MCF 10A (cell line): ENCODE data around the gene MID2. TPM values are rescaled to one million over a fixed set of nuclear protein-coding genes. Genes with fewer than 3 reads are reported as not detected.
A peak's percentile ranks its signal among the peaks of the same experiment; 100 is the strongest.

Source experiments
- Bru-seq: library from RNA; stranded (reverse); fragments of 400-500 nt; gene quantifications from one replicate; lab custom pipeline; 2021; lab: Mats Ljungman, UMichigan
- BruChase-seq, 2 experiments: library from RNA; stranded (reverse); fragments of 400-500 nt; gene quantifications; one replicate each; lab custom pipeline; 2021; lab: Mats Ljungman, UMichigan
- BruUV-seq: library from RNA; stranded (reverse); fragments of 400-500 nt; replicated peaks from 2 replicates; lab custom pipeline; 2021; lab: Mats Ljungman, UMichigan
- CTCF ChIA-PET: fragments of 300-600 bp; sonication (Branson Sonifier 250); formaldehyde crosslinking; extraction: SDS; loops from one replicate; lab custom pipeline; 2021; ENCODE audit warnings: antibody characterized with exemption, inconsistent platforms; lab: Yijun Ruan, JAX
- POLR2A ChIA-PET: fragments of 300-600, 350-650 bp; sonication (Branson Sonifier 250); formaldehyde crosslinking; extraction: SDS; loops from one replicate; lab custom pipeline; 2020; ENCODE audit warnings: antibody characterized with exemption, inconsistent platforms; lab: Yijun Ruan, JAX
- DNase-seq: peaks from one replicate; pipeline ENCODE4 v3.0.0-alpha.2; 2018; ENCODE audit not compliant: unreplicated experiment
- H3K27ac Mint-ChIP-seq: one replicate; pipeline ENCODE4 v1.8.0; 2022; ENCODE audit warnings: mild to moderate bottlenecking, low read depth, mixed read lengths; ENCODE audit not compliant: unreplicated experiment
- H3K27me3 Mint-ChIP-seq: one replicate; pipeline ENCODE4 v1.8.0; 2022; ENCODE audit warnings: mixed read lengths; ENCODE audit not compliant: insufficient read depth, unreplicated experiment
- H3K36me3 Mint-ChIP-seq: one replicate; pipeline ENCODE4 v1.8.0; 2022; ENCODE audit warnings: mild to moderate bottlenecking, moderate library complexity, mixed read lengths; ENCODE audit not compliant: insufficient read depth, unreplicated experiment
- H3K4me1 Mint-ChIP-seq: one replicate; pipeline ENCODE4 v1.8.0; 2022; ENCODE audit warnings: mixed read lengths; ENCODE audit not compliant: insufficient read depth, unreplicated experiment
- H3K4me3 Mint-ChIP-seq: one replicate; pipeline ENCODE4 v1.8.0; 2022; ENCODE audit warnings: mild to moderate bottlenecking, moderate library complexity, mixed read lengths; ENCODE audit not compliant: unreplicated experiment
- H3K9me3 Mint-ChIP-seq: one replicate; pipeline ENCODE4 v1.8.0; 2022; ENCODE audit warnings: mixed read lengths; ENCODE audit not compliant: unreplicated experiment
- CTCF ChIP-seq: fragments of 200-600 bp; IDR thresholded peaks from one replicate; pipeline ENCODE4 v1.8.0; 2022; ENCODE audit warnings: antibody characterized with exemption, mild to moderate bottlenecking; ENCODE audit not compliant: unreplicated experiment
- intact Hi-C: fragments of 100-400 bp; cut with micrococcal nuclease; formaldehyde crosslinking; loops from 2 replicates; pipeline ENCODE4 v1.14.1; 2022
- long read RNA-seq: library from polyadenylated mRNA; stranded (forward); transcript quantifications from one replicate; pipeline ENCODE4 v2.0.0, GENCODE V29; 2022
- total RNA-seq: library from RNA; stranded (reverse); gene quantifications from 2 replicates; pipeline ENCODE4 v1.2.3, GENCODE V29; 2022

MID2 gene
- 12.1 and 15.6 TPM in 2 replicates for total RNA-seq
- Bru-seq, nascent RNA, result percentile 61 among the genes with signal in this experiment
- percentile 57 among the genes with signal in this experiment for BruChase-seq, experiment 1, labeled RNA remaining after a 6-hour chase
- percentile 60 among the genes with signal in this experiment for BruChase-seq, experiment 2, labeled RNA remaining after a 2-hour chase
- long read RNA-seq, transcript MID2-202 (10 exons, 2,251 nt), result major isoform, 12 of 19 reads
- long read RNA-seq, partial matches to known transcripts, result 4 of 19 reads
- long read RNA-seq, other reads (novel, unspliced or antisense), result 2 of 19 reads

GRCh38 chrX:107825698-107826237 lies at the start of gene MID2:
MID2 (plus strand) TSS chrX:107825866; CDS start chrX:107826427, 561 bp downstream.
- TF ChIP-seq CTCF, result no peak
- peak; percentile 72 for DNase-seq
- no peaks in the 10 kb centered on the region for H3K36me3 Mint-ChIP-seq
- ChIA-PET CTCF (interaction anchor here (0.5 to 0.8 kb wide), 4 partner anchors 11 to 762 kb away, joined by 3 read pairs; no protein-coding TSS in a partner anchor), POLR2A (interaction anchor here (0.6 to 1.8 kb wide), 13 partner anchors 10 to 1016 kb away, joined by 3 to 9 read pairs (median 4); partner anchors contain the start of genes PRPS1 and TSC22D3)
- TSS peak; percentile 20 for BruUV-seq
- H3K9me3 Mint-ChIP-seq, result no peaks in the 10 kb centered on the region
- H3K4me1 Mint-ChIP-seq, result peaks cover 11% of the 10 kb centered on the region
- H3K27ac Mint-ChIP-seq, result peak within 1 kb of the TSS; percentile 68
- peak within 1 kb of the TSS; percentile 72 for H3K4me3 Mint-ChIP-seq
- H3K27me3 Mint-ChIP-seq, result peaks cover 29% of the 10 kb centered on the region
- intact Hi-C loops, result no loop called here

- no TSS peak for BruUV-seq
- Mint-ChIP-seq H3K9me3 (no peaks in the 10 kb centered on the region), H3K4me3 (peak overlapping the region; percentile 76), H3K36me3 (peaks cover 12% of the 10 kb centered on the region), H3K4me1 (peaks cover 18% of the 10 kb centered on the region), H3K27ac (peak overlapping the region; percentile 41), H3K27me3 (peaks cover 45% of the 10 kb centered on the region)
- peak; percentile 87 for DNase-seq
- CTCF ChIA-PET, result interaction anchor here (0.5 to 8.6 kb wide), 36 partner anchors 9 to 879 kb away, joined by 3 to 139 read pairs (median 3); no protein-coding TSS in a partner anchor
- POLR2A ChIA-PET, result interaction anchor here (0.6 to 5.7 kb wide), 20 partner anchors 10 to 1595 kb away, joined by 3 to 129 read pairs (median 6); partner anchors contain the start of gene PRPS1
- peak; percentile 75 for TF ChIP-seq CTCF
- intact Hi-C loops, result loop anchor here (1.0 to 10.0 kb wide), 8 partner anchors 104 to 882 kb away; partner anchors contain the start of gene RBM41
Measured at GRCh38 chrX:107776649-107777535, 48.8 kb upstream of the MID2 start.

GRCh38 chrX:107777536-107777832 lies 48.2 kb upstream of the MID2 start, which contains the start of gene NCBP2L:
NCBP2L (plus strand) TSS chrX:107777733; CDS start chrX:107794221, 16,488 bp downstream.
- intact Hi-C loops, result loop anchor here (1.0 to 10.0 kb wide), 8 partner anchors 104 to 883 kb away; partner anchors contain the start of gene RBM41
- POLR2A ChIA-PET, result interaction anchor here (0.6 to 5.7 kb wide), 16 partner anchors 12 to 1596 kb away, joined by 3 to 129 read pairs (median 6); partner anchors contain the start of gene PRPS1
- BruUV-seq, result no TSS peak
- CTCF ChIA-PET, result interaction anchor here (0.5 to 8.6 kb wide), 31 partner anchors 8 to 879 kb away, joined by 3 to 139 read pairs (median 3); no protein-coding TSS in a partner anchor
- Mint-ChIP-seq H3K9me3 (no peaks in the 10 kb centered on the region), H3K27ac (peak within 1 kb of the TSS; percentile 41), H3K36me3 (peaks cover 6% of the 10 kb centered on the region), H3K4me3 (peak within 1 kb of the TSS; percentile 76), H3K27me3 (peaks cover 43% of the 10 kb centered on the region), H3K4me1 (peaks cover 18% of the 10 kb centered on the region)
- DNase-seq, result no peak
- TF ChIP-seq CTCF, result no peak
